ENCODE data around the gene EP400. TPM values are rescaled to one million over a fixed set of nuclear protein-coding genes. Genes with fewer than 3 reads are reported as not detected.

Gene EP400
- total and polyA plus RNA-seq, 7 donors: 8.0 to 24.5 (median 18.4) TPM

DNA sequence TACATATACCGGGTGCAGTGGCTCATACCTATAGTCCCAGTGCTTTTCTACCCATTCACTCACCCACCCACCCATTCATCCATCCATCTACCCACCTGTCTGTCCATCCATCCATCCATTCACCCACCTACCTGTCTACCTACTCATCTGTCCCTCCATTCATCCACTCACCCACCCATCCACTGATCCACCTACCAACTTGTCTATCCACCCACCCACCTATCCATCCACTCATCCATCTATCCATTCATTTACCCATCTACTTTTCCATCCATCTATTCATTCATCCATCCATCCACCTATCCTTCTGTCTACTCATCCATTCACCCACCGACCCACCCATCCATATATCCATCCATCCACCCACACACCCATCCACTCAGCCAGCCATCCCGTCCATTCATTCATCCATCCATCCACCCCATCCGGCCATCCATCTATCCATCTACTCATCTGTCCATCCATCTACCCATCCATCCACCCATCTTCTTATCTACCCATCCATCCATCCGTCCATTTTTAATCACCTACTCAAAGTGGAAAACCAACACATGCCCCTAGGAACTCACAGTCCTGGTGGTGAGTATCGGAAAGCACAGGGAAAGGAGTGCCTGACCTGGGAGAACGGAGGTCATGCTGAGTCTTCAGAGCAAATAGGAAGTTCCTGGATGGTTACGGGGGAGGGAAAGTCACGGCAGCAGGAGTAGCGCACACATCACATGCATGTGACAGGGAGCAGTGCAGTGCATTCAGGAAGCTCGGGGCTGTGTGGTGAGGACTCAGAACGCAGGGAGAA lies 174.4 kb downstream of the EP400 start:
- intact Hi-C loops (cut with DNase I): no loop called here
- Histone ChIP-seq H3K9me3 (peaks cover 12% of the 10 kb centered on the region), H3K36me3 (ENCODE audit: insufficient read depth in 1 of 2, low read depth in 1 of 2) (peaks cover 5 to 83% of the 10 kb centered on the region in 2 donors), H3K27me3 (ENCODE audit: insufficient read depth in 3 of 3, low read length in 2 of 3) (no peaks in the 10 kb centered on the region), H3K4me3 (no peak overlapping the region), H3K27ac (no peak overlapping the region), H3K4me1 (no peaks in the 10 kb centered on the region)
- DNase-seq: no peak
- ATAC-seq: no peak
- 88 to 98% (median 92%) methylated on average over 12 of the region's 12 CpGs for WGBS, 3 donors
- TF ChIP-seq, protein P1, sequence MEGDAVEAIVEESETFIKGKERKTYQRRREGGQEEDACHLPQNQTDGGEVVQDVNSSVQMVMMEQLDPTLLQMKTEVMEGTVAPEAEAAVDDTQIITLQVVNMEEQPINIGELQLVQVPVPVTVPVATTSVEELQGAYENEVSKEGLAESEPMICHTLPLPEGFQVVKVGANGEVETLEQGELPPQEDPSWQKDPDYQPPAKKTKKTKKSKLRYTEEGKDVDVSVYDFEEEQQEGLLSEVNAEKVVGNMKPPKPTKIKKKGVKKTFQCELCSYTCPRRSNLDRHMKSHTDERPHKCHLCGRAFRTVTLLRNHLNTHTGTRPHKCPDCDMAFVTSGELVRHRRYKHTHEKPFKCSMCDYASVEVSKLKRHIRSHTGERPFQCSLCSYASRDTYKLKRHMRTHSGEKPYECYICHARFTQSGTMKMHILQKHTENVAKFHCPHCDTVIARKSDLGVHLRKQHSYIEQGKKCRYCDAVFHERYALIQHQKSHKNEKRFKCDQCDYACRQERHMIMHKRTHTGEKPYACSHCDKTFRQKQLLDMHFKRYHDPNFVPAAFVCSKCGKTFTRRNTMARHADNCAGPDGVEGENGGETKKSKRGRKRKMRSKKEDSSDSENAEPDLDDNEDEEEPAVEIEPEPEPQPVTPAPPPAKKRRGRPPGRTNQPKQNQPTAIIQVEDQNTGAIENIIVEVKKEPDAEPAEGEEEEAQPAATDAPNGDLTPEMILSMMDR (IDR thresholded peaks at IDR 0.05): no peak

DNA sequence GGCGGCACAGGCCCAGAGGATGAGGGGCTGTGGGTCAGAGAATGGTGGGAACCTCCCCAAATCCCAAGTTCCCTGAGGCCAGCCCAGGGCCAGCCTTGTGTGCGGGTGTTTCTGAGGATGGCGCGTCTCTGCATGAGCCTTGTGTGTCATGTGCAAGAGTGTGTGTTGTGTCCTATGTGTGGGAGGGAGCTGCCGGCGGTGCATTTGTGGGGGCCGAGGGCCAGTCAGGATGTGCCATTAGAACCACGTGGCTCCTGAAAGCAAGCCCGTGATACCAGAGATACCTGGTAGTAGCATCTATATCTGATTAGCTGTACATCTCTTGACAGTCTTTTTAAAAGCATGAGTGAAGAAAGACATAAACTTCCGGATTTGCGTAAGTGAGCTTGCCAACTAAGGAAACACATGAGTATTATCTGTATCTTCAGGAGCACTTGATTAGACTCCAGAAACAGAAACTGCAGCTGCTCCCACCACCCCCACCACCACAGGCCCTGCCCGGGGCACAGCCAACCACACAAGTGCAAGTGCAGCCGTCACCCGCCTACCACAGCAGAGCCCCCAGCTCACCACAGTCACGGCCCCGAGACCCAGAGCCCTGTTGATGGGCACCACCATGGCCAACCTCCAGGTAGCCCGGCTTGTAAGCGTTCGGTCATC lies 175.2 kb downstream of the EP400 start:
- intact Hi-C loops (cut with DNase I): no loop called here
- Histone ChIP-seq H3K27ac (no peak overlapping the region), H3K4me1 (no peaks in the 10 kb centered on the region), H3K9me3 (peaks cover 12% of the 10 kb centered on the region), H3K27me3 (ENCODE audit: insufficient read depth in 3 of 3, low read length in 2 of 3) (no peaks in the 10 kb centered on the region), H3K36me3 (ENCODE audit: insufficient read depth in 1 of 2, low read depth in 1 of 2) (peaks cover 5 to 81% of the 10 kb centered on the region in 2 donors), H3K4me3 (no peak overlapping the region)
- ATAC-seq (no peak), DNase-seq (no peak)
- TF ChIP-seq, protein P1 (IDR thresholded peaks at IDR 0.05): no peak
- 84 to 97% (median 89%) methylated on average over 19 of the region's 19 CpGs for WGBS, 3 donors

DNA sequence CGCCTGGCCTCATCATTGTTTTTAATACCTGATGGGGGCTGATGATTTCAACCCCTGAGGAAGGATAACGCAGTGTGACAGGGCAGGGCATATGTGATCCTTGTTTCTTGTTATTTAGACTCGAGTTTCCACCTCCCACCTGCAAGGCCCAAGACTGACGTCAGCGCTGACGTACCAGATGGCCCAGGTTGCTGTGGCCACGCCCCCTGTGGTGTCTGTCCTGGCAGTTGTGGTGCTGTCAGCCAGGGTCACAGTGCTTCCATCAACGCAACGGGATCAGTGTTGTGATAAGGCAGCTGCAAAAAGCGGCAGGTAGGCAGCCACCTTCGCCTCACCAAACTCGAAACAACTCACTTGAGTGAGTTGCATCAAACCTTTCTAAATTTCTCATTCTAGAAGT lies 176.0 kb downstream of the EP400 start:
- TF ChIP-seq, protein P1 (IDR thresholded peaks at IDR 0.05): no peak
- Histone ChIP-seq H3K27me3 (ENCODE audit: insufficient read depth in 3 of 3, low read length in 2 of 3) (no peaks in the 10 kb centered on the region), H3K36me3 (ENCODE audit: insufficient read depth in 1 of 2, low read depth in 1 of 2) (peaks cover 5 to 73% of the 10 kb centered on the region in 2 donors), H3K9me3 (peaks cover 12% of the 10 kb centered on the region), H3K4me1 (no peaks in the 10 kb centered on the region), H3K4me3 (no peak overlapping the region), H3K27ac (no peak overlapping the region)
- peak in 1 of 2 donors; percentile 37 for DNase-seq
- 97% methylated on average over 12 of the region's 12 CpGs for WGBS, 3 donors
- intact Hi-C loops (cut with DNase I): no loop called here
- ATAC-seq: no peak

DNA sequence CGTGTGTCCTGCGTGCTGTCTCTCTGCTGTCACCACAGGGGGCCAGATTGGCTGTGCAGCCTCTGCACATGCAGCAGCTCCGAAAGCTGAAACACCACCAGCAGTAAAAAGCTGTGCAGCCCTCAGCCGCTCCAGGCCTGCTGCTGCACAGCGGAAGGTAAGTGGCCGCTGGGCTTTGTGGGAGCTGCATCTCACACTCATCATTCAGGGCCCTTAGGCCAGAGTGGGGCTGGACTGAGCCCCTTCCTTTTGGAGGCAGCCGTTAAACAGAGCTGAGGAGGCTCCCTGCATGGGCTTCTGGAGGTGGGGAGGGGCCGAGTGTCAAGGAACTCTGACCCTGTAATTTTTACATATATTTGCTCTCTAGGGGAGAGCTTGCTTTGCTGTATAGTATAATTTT lies 177.3 kb downstream of the EP400 start:
- Histone ChIP-seq H3K36me3 (ENCODE audit: insufficient read depth in 1 of 2, low read depth in 1 of 2) (peaks cover 3 to 61% of the 10 kb centered on the region in 2 donors), H3K4me3 (no peak overlapping the region), H3K27me3 (ENCODE audit: insufficient read depth in 3 of 3, low read length in 2 of 3) (no peaks in the 10 kb centered on the region), H3K27ac (no peak overlapping the region), H3K4me1 (no peaks in the 10 kb centered on the region), H3K9me3 (peaks cover 12% of the 10 kb centered on the region)
- ATAC-seq: no peak
- whole genome bisulfite sequencing, 3 donors: 96 to 99% (median 98%) methylated on average over 8 of the region's 8 CpGs
- intact Hi-C loops (cut with DNase I): no loop called here
- TF ChIP-seq, protein P1 (IDR thresholded peaks at IDR 0.05): no peak
- no peak for DNase-seq
